GM10248 (cell line): Measurements from ENCODE around the gene MGP.

Experiments
- CTCF ChIA-PET: fragments of 300-600 bp; sonication (Branson Sonifier 250); formaldehyde crosslinking; extraction: SDS; loops from one replicate; lab custom pipeline; 2021; ENCODE audit warnings: antibody characterized with exemption; lab: Yijun Ruan, JAX
- POLR2A ChIA-PET: fragments of 350-650 bp; sonication (Branson Sonifier 250); formaldehyde crosslinking; extraction: SDS; loops from one replicate; lab custom pipeline; 2020; ENCODE audit warnings: antibody characterized with exemption; lab: Yijun Ruan, JAX
- DNase-seq: peaks from one replicate; pipeline ENCODE4 v3.0.0; 2012; ENCODE audit errors: extremely low spot score
- CTCF ChIP-seq: IDR thresholded peaks from 2 replicates; pipeline ENCODE4 v1.5.1; 2012; ENCODE audit warnings: mild to moderate bottlenecking, low read depth; ENCODE audit errors: extremely low read depth, missing control alignments, control extremely low read depth

Gene MGP

DNA sequence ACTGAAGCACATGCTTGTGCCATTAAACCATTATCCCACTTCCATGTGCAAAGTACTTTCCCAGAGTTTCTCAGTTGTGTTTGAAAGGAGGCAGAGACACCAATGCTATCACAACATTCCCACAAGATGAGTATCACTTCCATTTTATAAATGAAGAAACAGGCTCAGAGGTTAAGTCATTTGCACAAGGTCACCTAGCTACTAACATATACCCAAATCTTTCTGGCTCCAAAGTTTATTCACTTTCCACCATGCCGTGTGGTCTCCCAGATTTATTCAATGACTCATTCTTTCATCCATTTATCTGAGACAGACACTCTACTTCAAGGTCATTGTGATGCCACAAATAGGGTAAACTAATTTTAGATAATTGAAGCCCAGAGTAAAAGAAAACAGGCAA, 51.7 kb downstream of the MGP start:
- ChIA-PET CTCF (interaction anchor here (0.7 to 2.0 kb wide), 5 partner anchors 9 to 751 kb away, joined by 3 to 5 read pairs (median 3); no protein-coding TSS in a partner anchor), POLR2A (no interaction called here)
- no peak for TF ChIP-seq CTCF
- DNase-seq: no peak

DNA sequence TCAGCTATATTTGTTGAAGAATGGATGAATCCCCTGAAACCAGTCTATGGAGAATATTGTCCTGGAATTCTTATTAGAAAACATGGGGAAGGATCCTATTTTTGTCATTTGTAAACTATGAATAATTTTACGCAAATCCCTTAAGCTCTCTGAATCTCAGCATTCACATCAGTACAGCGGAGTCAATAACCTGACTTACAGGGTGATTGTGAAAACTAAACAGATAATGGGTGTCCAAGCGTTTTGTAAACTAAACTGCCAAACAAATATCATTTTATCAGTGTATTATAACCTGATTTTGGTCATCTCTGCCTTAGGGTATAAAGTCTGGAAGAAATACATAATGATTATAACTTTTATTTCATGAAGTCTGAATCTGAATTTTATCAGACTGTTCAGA, 52.3 kb downstream of the MGP start:
- TF ChIP-seq CTCF: no peak
- no peak for DNase-seq
- CTCF ChIA-PET: interaction anchor here (0.9 to 1.6 kb wide), 3 partner anchors 10 to 162 kb away, joined by 3 to 5 read pairs (median 4); partner anchors contain the start of gene ART4
- POLR2A ChIA-PET: no interaction called here
